Thoracic aorta (tissue), 2 donors: ENCODE results near the gene CSK. TPM values are rescaled to one million over a fixed set of nuclear protein-coding genes. Genes with fewer than 3 reads are reported as not detected.

ENCODE experiments used
- ATAC-seq: fragments of 150-250 bp; one replicate; pipeline ENCODE4 v1.8.0; 2017; ENCODE audit warnings: low read depth; ENCODE audit not compliant: insufficient number of reproducible peaks, low FRiP score
- DNase-seq: peaks from one replicate; pipeline ENCODE4 v3.0.0-alpha.2; 2020; ENCODE audit warnings: low spot score
- H3K27ac ChIP-seq, 2 donors: fragments of 200-600 bp; sonication (generic); 1 replicate in 1 of 2; 2 replicates in 1 of 2; pipeline ENCODE4 v1.5.1; 2016; ENCODE audit warnings: mild to moderate bottlenecking in 2 of 2, moderate library complexity in 2 of 2
- H3K27me3 ChIP-seq: fragments of 200-600 bp; sonication (generic); replicated peaks from 2 replicates; pipeline ENCODE4 v1.6.0; 2016; ENCODE audit warnings: mild to moderate bottlenecking; ENCODE audit not compliant: insufficient read depth
- H3K36me3 ChIP-seq: fragments of 200-600 bp; sonication (generic); one replicate; pipeline ENCODE4 v1.5.1; 2016
- H3K4me1 ChIP-seq, 2 donors: fragments of 200-600 bp; sonication (generic); 1 replicate in 1 of 2; 2 replicates in 1 of 2; pipeline versions ENCODE4 v1.5.1 to v1.6.0; 2016; ENCODE audit warnings: low read depth in 2 of 2, mild to moderate bottlenecking in 1 of 2; ENCODE audit not compliant: control insufficient read depth in 1 of 2
- H3K4me3 ChIP-seq: fragments of 200-600 bp; sonication (generic); 2 replicates; pipeline ENCODE4 v1.5.1; 2016; ENCODE audit warnings: mild to moderate bottlenecking
- H3K9me3 ChIP-seq: fragments of 200-600 bp; sonication (generic); 2 replicates; pipeline ENCODE4 v1.5.1; 2016
- CTCF ChIP-seq: fragments of 200-600 bp; sonication (generic); IDR thresholded peaks from one replicate; pipeline ENCODE4 v1.5.1; 2019; ENCODE audit warnings: antibody characterized with exemption
- total RNA-seq, 2 donors: library from RNA; depleted of rRNA; stranded (reverse); fragments of >200 nt; gene quantifications; one replicate each; pipeline versions ENCODE4 v1.1.0 to v1.2.3, GENCODE V29; 2016

CSK gene
- total RNA-seq, 2 donors from 2014 or later, result 32.7 to 61.6 TPM

GRCh38 chr15:74790080-74790916 is 8.4 kb downstream of the CSK start:
- Histone ChIP-seq H3K27me3 (no peaks in the 10 kb centered on the region), H3K9me3 (no peaks in the 10 kb centered on the region), H3K36me3 (no peaks in the 10 kb centered on the region), H3K27ac (peak overlapping the region; percentile 59 to 69), H3K4me3 (peak overlapping the region; percentile 37), H3K4me1 (peaks cover 56 to 78% of the 10 kb centered on the region in 2 donors)
- DNase-seq (no peak), ATAC-seq (peak; percentile 18)
- TF ChIP-seq CTCF, result no peak

GRCh38 chr15:74791007-74791406 is 9.1 kb downstream of the CSK start:
- peaks cover 52 to 71% of the 10 kb centered on the region in 2 donors for H3K4me1 ChIP-seq
- no peak overlapping the region for H3K4me3 ChIP-seq
- DNase-seq (no peak), ATAC-seq (no peak)
- H3K9me3 ChIP-seq, result no peaks in the 10 kb centered on the region
- no peaks in the 10 kb centered on the region for H3K36me3 ChIP-seq
- TF ChIP-seq CTCF, result no peak
- no peaks in the 10 kb centered on the region for H3K27me3 ChIP-seq
- peak overlapping the region in 1 of 2 donors; percentile 69 for H3K27ac ChIP-seq

- Histone ChIP-seq H3K27me3 (no peaks in the 10 kb centered on the region), H3K27ac (no peak overlapping the region), H3K9me3 (no peaks in the 10 kb centered on the region), H3K4me1 (peaks cover 45 to 64% of the 10 kb centered on the region in 2 donors), H3K36me3 (no peaks in the 10 kb centered on the region), H3K4me3 (no peak overlapping the region)
- no peak for TF ChIP-seq CTCF
- DNase-seq (no peak), ATAC-seq (no peak)
Observed at GRCh38 chr15:74791667-74792066, 9.8 kb downstream of the CSK start.

GRCh38 chr15:74792227-74793016 is 10.5 kb downstream of the CSK start:
- no peak for DNase-seq
- H3K4me1 ChIP-seq, result peaks cover 37 to 57% of the 10 kb centered on the region in 2 donors
- no peak for TF ChIP-seq CTCF
- no peak overlapping the region for H3K27ac ChIP-seq
- H3K9me3 ChIP-seq, result no peaks in the 10 kb centered on the region
- no peaks in the 10 kb centered on the region for H3K27me3 ChIP-seq
- H3K36me3 ChIP-seq, result no peaks in the 10 kb centered on the region
- ATAC-seq, result no peak
- H3K4me3 ChIP-seq, result no peak overlapping the region
